ENCODE measurements around the gene TMEM132D.

- no peak for TF ChIP-seq ZNF169 (tag by site-specific recombination; IDR thresholded peaks at IDR 0.05)
- TF ChIP-seq ZNF449 (tag by site-specific recombination; IDR thresholded peaks at IDR 0.05), result no peak
- TF ChIP-seq ZBTB11 (tag by site-specific recombination; conservative IDR thresholded peaks at IDR 0.05; ENCODE audit: low read depth), result no peak
- no peak for TF ChIP-seq ZNF16 (tag by site-specific recombination; IDR thresholded peaks at IDR 0.05; ENCODE audit: low read depth)
- TF ChIP-seq ZNF660 (tag by site-specific recombination; IDR thresholded peaks at IDR 0.05), result no peak
These were observed 243.7 kb downstream of the TMEM132D start for GRCh38 chr12:129659961-129660622.

All from HEK293 (cell line).